ENCODE measurements around the gene POLR1E. TPM values are rescaled to one million over a fixed set of nuclear protein-coding genes. Genes with fewer than 3 reads are reported as not detected.

Gene POLR1E
- polyA plus RNA-seq, 1 experiment = 21.6 TPM

DNA sequence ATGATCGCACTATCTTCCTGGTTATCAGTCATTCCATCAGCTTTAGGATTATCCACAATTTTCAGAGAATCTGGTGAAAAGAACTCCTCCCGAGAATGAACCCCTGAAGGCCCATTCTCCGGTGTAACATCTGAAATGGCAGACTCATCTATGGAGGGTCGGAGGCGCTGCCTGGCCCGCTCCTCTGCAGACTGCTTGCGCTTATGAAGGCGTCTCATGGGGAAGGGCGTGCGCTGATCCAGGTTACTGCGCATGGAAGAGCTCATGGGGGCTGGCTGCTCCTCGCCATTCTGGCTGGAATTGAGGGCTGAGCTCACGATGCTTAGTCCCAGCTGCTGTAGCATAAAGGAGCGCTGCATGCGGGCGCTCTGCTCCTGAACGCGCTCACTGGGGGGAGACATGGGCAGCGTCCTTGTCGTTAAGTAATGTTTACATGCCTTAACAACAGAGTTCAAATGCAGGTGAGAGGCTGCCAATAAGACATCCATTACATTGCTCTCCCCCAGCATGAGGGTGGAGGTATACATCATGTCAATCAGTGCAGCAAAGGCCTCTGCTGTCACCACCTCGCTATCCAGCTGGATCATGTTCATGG lies 43.9 kb upstream of the POLR1E start:
- Histone ChIP-seq H3K36me3 (ENCODE audit: control insufficient read depth, insufficient read depth, low read length) (peaks cover 23% of the 10 kb centered on the region), H3K27me3 (ENCODE audit: control insufficient read depth, insufficient read depth, low read length) (no peaks in the 10 kb centered on the region), H3K4me3 (ENCODE audit: low read depth, low read length) (no peak overlapping the region)
- TF ChIP-seq, protein P1, sequence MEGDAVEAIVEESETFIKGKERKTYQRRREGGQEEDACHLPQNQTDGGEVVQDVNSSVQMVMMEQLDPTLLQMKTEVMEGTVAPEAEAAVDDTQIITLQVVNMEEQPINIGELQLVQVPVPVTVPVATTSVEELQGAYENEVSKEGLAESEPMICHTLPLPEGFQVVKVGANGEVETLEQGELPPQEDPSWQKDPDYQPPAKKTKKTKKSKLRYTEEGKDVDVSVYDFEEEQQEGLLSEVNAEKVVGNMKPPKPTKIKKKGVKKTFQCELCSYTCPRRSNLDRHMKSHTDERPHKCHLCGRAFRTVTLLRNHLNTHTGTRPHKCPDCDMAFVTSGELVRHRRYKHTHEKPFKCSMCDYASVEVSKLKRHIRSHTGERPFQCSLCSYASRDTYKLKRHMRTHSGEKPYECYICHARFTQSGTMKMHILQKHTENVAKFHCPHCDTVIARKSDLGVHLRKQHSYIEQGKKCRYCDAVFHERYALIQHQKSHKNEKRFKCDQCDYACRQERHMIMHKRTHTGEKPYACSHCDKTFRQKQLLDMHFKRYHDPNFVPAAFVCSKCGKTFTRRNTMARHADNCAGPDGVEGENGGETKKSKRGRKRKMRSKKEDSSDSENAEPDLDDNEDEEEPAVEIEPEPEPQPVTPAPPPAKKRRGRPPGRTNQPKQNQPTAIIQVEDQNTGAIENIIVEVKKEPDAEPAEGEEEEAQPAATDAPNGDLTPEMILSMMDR (IDR thresholded peaks at IDR 0.05; ENCODE audit: insufficient read depth, low read depth, low read length) = no peak
- ChIA-PET CTCF (interaction anchor here (0.6 to 1.3 kb wide), 2 partner anchors 30 to 388 kb away, joined by 3 read pairs; no protein-coding TSS in a partner anchor), POLR2A (no interaction called here)
- DNase-seq (ENCODE audit: low read depth) = no peak

DNA sequence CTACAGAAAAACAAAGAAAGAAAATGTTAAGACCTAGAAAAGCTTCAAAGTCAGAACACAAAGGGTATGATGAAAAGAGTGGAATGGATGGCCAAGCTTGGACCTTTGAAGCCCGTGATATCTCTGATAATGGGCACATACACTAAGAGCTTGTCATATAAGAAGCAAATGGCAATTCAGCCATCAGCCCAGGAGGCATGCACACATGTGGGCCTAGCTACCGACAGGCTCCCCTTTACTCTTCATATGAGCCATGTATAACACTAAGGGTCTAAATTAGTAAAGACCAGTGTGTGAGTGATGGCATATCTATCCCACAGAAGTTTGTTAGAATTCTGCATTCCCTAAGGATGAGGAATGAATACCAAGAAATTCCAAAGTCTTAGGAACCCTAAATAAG lies 43.2 kb upstream of the POLR1E start:
- POLR2A ChIA-PET = interaction anchor here (0.5 kb wide), 1 partner anchor 9 kb away, joined by 16 read pairs; no protein-coding TSS in a partner anchor

DNA sequence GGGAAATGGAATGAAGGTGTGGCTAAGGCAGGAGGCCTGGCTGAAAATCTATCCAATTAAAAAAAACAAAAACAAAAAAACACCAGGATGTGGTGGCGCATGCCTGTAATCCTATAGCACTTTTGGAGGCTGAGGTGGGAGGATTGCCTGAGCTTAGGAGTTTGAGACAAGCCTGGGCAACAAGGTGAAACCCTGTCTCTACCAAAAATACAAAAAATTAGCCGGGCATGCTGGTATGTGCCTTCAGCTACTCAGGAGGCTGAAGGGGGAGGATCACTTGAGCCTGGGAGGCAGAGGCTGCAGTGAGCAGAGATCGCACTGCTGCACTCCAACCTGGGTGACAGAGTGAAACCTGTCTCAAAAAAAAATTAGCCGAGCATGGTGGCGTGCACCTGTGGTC lies 42.2 kb upstream of the POLR1E start:
- POLR2A ChIA-PET = no interaction called here
- Histone ChIP-seq H3K4me3 (ENCODE audit: low read depth, low read length) (no peak overlapping the region), H3K36me3 (ENCODE audit: control insufficient read depth, insufficient read depth, low read length) (peaks cover 15% of the 10 kb centered on the region), H3K27me3 (ENCODE audit: control insufficient read depth, insufficient read depth, low read length) (no peaks in the 10 kb centered on the region)
- no peak for DNase-seq (ENCODE audit: low read depth)
- TF ChIP-seq, protein P1 (IDR thresholded peaks at IDR 0.05; ENCODE audit: insufficient read depth, low read depth, low read length) = no peak
- CTCF ChIA-PET = no interaction called here

More for the DNA sequence above, 43.2 kb upstream of the POLR1E start:
- Histone ChIP-seq H3K4me3 (ENCODE audit: low read depth, low read length) (no peak overlapping the region), H3K36me3 (ENCODE audit: control insufficient read depth, insufficient read depth, low read length) (peaks cover 19% of the 10 kb centered on the region), H3K27me3 (ENCODE audit: control insufficient read depth, insufficient read depth, low read length) (no peaks in the 10 kb centered on the region)
- DNase-seq (ENCODE audit: low read depth) = no peak
- CTCF ChIA-PET = interaction anchor here (0.6 kb wide), 1 partner anchor 389 kb away, joined by 3 read pairs; no protein-coding TSS in a partner anchor
- TF ChIP-seq, protein P1 (IDR thresholded peaks at IDR 0.05; ENCODE audit: insufficient read depth, low read depth, low read length) = no peak

DNA sequence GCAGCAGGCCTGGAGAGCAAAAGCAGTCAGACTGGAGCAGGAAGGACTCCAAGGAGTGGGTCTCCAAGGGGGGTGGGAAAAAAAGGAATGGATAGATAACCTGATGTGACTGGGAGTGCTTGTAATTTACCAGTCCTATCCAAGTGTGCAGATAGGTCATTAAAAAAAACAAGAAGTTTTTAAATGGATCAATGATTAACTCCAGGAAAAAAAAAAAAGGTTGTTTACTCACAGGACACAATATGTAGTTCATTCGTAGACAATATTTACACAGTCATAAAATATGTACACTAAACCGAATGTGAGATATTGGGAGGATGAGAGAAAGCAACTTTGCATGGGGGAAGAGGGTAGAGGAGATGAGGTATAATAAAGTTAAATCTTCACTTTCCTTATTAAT lies 40.9 kb upstream of the POLR1E start:
- ChIA-PET CTCF (no interaction called here), POLR2A (no interaction called here)
- Histone ChIP-seq H3K4me3 (ENCODE audit: low read depth, low read length) (no peak overlapping the region), H3K36me3 (ENCODE audit: control insufficient read depth, insufficient read depth, low read length) (peaks cover 15% of the 10 kb centered on the region), H3K27me3 (ENCODE audit: control insufficient read depth, insufficient read depth, low read length) (no peaks in the 10 kb centered on the region)
- TF ChIP-seq, protein P1 (IDR thresholded peaks at IDR 0.05; ENCODE audit: insufficient read depth, low read depth, low read length) = no peak
- DNase-seq (ENCODE audit: low read depth) = no peak

DNA sequence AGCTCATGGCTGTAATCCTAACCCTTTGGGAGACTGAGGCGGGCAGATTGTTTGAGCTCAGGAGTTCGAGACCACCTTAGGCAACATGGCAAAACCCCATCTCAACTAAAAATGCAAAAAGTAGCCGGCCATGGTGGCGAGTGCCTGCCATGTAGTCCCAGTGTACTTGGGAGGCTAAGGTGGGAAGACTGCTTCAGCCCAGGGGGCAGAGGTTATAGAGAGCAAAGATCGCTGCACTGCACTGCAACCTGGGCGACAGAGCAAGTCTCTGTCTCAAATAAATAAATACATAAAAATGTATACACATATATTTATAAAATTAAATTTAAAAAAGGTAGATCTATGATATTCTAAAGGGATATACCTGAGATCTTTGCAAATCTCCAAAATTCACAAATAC lies 39.9 kb upstream of the POLR1E start:
- no peak for DNase-seq (ENCODE audit: low read depth)
- ChIA-PET CTCF (no interaction called here), POLR2A (no interaction called here)
- H3K27me3 ChIP-seq (ENCODE audit: control insufficient read depth, insufficient read depth, low read length) = no peaks in the 10 kb centered on the region
- no peak overlapping the region for H3K4me3 ChIP-seq (ENCODE audit: low read depth, low read length)
- TF ChIP-seq, protein P1 (IDR thresholded peaks at IDR 0.05; ENCODE audit: insufficient read depth, low read depth, low read length) = no peak
- H3K36me3 ChIP-seq (ENCODE audit: control insufficient read depth, insufficient read depth, low read length) = peaks cover 9% of the 10 kb centered on the region
